ENCODE measurements around the gene UPK3B. TPM values are rescaled to one million over a fixed set of nuclear protein-coding genes. Genes with fewer than 3 reads are reported as not detected.
"Not testable (repeated sequence)": the region's sequence is repeated elsewhere in the genome, so short reads cannot be mapped to it uniquely, and the experiment has no call there.

Gene UPK3B
- total RNA-seq, 2 donors from 2014 or later, result 3.9 to 5.1 TPM

DNA sequence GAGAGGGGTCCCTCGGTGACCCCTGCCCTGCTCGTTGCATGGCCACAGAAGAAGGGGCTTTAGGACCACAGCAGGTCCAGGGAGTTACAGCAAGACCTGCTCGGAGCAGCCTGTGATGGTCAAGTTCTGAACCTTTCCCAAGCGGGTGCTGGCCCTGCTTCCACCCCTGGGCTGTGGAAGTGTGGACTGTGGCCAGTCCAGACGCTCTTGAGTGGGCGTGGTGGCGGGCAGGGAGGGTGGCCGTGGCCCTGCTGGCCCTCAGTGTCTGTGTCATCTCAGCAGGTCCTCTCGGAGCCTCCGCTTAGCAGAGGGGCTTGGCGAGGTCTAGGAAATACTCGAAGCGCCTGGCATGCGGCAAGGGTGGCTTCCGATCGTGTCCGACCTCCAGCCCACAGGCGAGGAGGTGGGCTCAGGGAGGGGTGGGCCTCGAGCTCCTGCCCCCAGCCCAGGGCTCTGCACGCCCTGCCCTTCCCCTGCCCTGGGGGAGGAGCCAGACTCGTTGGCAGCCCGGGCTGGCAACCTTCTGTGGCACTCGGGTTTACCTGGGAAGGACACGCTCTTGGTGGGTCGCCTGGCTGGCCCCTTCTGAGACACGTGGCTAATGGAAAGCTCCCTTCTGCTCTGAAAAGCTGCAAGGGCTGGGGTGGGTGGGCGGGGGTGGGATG, 12.3 kb upstream of the UPK3B start:
- not testable (repeated sequence) for ATAC-seq (ENCODE audit: insufficient number of reproducible peaks, low FRiP score, low read depth); DNase-seq (ENCODE audit: low spot score); H3K4me1 ChIP-seq (ENCODE audit: control insufficient read depth in 1 of 2, low read depth in 2 of 2); H3K36me3 ChIP-seq; H3K9me3 ChIP-seq; H3K27me3 ChIP-seq (replicated peaks; ENCODE audit: insufficient read depth); H3K4me3 ChIP-seq; H3K27ac ChIP-seq

DNA sequence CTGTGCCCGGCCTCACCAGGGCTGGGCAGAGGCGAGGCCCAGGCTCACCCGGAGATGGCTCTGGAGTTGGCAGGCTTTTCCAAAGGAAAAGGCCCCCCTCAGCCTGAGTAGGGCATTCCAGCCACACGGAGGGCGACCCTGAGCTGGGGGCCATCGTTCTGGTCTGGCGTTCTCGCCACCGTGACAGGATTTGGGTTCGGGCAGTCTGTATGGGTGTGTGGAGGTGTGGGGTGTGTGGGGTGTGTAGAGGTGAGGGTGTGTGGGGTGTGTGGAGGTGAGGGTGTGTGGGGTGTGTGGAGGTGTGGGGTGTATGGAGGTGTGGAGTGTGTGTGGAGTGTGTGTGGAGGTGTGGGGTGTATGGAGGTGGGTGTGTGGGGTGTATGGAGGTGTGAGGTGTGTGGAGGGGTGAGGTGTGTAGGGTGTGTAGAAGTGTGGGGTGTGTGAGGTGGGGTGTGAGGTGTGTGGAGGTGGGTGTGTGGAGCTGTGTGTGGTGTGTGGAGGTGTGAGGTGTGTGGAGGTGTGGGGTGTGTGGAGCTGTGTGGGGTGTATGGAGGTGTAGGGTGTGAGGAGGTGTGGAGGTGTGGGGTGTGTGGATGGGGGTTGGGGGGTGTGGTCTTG, 11.7 kb upstream of the UPK3B start:
- not testable (repeated sequence) for H3K36me3 ChIP-seq; H3K27me3 ChIP-seq (replicated peaks; ENCODE audit: insufficient read depth); H3K27ac ChIP-seq; H3K9me3 ChIP-seq; H3K4me1 ChIP-seq (ENCODE audit: control insufficient read depth in 1 of 2, low read depth in 2 of 2); ATAC-seq (ENCODE audit: insufficient number of reproducible peaks, low FRiP score, low read depth); H3K4me3 ChIP-seq; DNase-seq (ENCODE audit: low spot score)

DNA sequence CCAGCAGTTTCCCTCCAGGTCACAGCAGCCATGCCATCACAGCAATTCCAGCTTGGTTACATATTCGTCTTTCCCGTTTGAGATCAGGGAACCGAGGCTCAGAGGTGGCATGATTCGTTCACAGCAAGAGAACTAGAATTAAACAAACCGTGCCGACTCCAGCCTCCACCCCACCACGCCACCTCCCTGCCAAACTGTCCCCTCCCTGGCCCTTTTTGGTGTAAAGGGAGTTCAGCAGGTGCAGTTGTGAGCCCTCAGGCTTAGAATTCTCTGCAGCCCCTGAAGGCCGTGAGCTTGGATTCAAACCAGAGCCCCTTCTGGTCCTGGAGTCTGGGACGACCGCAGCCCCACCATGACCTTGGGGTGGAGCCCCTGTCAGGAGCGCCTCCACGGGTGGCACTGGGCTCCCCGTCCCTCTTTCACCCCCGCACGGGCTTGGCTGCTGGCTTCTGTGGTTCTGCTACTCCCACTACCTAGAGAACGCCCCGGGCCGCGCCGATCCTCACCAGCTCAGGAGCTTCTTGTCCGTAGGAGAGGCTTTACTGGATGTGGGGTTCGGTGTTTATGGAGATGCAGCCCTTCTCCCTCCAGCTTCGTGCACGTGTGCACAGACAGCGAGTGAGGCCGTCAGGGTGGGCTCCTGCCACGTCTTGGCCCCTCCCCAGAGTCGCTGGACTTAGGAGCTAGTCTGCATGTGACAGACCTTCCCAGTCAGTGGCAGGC, 11.0 kb upstream of the UPK3B start:
- H3K36me3 ChIP-seq; H3K4me1 ChIP-seq (ENCODE audit: control insufficient read depth in 1 of 2, low read depth in 2 of 2); ATAC-seq (ENCODE audit: insufficient number of reproducible peaks, low FRiP score, low read depth); DNase-seq (ENCODE audit: low spot score); H3K9me3 ChIP-seq; H3K27me3 ChIP-seq (replicated peaks; ENCODE audit: insufficient read depth); H3K4me3 ChIP-seq; H3K27ac ChIP-seq: not testable (repeated sequence)

DNA sequence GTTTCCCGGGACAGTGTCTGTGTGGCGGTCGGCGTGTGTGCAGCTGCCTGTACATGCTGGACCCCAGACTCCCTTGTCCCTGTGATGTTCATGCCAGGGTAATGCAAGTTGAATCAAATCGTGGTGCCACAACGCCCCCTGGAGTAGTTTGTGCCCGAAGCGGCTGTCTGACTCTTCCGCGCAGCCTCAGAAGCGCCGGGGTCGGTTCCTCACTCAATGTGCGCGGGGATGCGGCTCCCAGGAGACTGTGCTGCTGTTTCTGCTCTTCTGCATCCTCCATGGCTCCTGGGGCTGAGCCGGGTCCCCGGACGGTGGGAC, 10.5 kb upstream of the UPK3B start:
- not testable (repeated sequence) for H3K4me1 ChIP-seq (ENCODE audit: control insufficient read depth in 1 of 2, low read depth in 2 of 2); ATAC-seq (ENCODE audit: insufficient number of reproducible peaks, low FRiP score, low read depth); H3K36me3 ChIP-seq; H3K27ac ChIP-seq; H3K4me3 ChIP-seq; DNase-seq (ENCODE audit: low spot score); H3K9me3 ChIP-seq; H3K27me3 ChIP-seq (replicated peaks; ENCODE audit: insufficient read depth)

DNA sequence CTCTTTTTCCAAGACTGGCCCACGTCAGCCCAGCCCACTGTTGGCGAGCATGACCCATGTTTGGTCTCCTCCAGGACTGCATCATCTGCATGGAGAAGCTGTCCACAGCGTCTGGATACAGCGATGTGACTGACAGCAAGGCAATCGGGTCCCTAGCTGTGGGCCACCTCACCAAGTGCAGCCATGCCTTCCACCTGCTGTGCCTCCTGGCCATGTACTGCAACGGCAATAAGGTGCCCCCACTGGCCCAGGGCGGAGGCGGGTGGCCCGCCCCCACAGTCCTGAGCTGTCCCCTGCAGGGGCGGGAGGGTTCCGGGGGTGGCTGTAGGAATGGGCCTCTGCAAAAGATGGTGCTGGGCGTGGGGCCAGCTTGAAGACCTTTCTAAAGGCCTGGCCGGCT, 8.1 kb upstream of the UPK3B start:
- not testable (repeated sequence) for DNase-seq (ENCODE audit: low spot score); H3K9me3 ChIP-seq; H3K27me3 ChIP-seq (replicated peaks; ENCODE audit: insufficient read depth); ATAC-seq (ENCODE audit: insufficient number of reproducible peaks, low FRiP score, low read depth); H3K4me3 ChIP-seq; H3K4me1 ChIP-seq (ENCODE audit: control insufficient read depth in 1 of 2, low read depth in 2 of 2); H3K27ac ChIP-seq
- H3K36me3 ChIP-seq, result peaks cover 14% of the 10 kb centered on the region

DNA sequence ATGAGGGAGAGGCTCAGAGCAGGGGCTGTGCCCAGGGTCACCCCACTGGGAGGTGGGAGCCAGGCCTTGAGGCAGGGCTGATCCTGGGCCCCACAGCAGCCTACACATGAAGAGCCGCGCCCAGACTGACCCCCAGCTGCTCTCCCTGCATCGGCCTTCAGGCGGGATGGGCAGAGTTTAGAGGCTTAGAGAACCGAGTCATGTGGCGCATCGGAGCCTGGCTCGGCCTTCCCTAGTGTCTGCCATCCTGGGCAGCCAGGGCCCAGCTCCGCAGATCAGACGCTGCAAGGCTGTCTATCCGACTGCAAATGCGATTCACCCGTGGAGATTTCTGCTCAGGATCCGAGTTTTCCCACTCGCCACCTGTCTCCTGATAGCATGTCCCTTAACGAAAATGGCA, 7.5 kb upstream of the UPK3B start:
- not testable (repeated sequence) for DNase-seq (ENCODE audit: low spot score); H3K4me1 ChIP-seq (ENCODE audit: control insufficient read depth in 1 of 2, low read depth in 2 of 2); ATAC-seq (ENCODE audit: insufficient number of reproducible peaks, low FRiP score, low read depth); H3K27me3 ChIP-seq (replicated peaks; ENCODE audit: insufficient read depth); H3K27ac ChIP-seq; H3K9me3 ChIP-seq; H3K4me3 ChIP-seq
- H3K36me3 ChIP-seq, result peaks cover 14% of the 10 kb centered on the region

DNA sequence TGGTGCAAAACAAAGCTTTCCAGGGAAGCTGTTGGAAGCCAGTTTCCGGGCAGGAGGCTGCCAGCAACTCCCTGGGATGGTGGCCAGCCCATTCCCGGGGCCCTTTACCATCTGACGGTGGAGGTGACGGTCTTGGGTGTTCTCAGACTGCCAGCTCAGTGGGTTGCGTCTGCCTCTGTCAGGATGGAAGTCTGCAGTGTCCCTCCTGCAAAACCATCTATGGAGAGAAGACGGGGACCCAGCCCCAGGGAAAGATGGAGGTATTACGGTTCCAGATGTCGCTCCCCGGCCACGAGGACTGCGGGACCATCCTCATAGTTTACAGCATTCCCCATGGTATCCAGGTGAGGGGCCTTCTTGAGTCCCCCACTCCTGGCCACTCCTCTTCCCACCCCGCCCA, 7.1 kb upstream of the UPK3B start:
- H3K27ac ChIP-seq; H3K9me3 ChIP-seq; H3K4me1 ChIP-seq (ENCODE audit: control insufficient read depth in 1 of 2, low read depth in 2 of 2); H3K4me3 ChIP-seq; H3K27me3 ChIP-seq (replicated peaks; ENCODE audit: insufficient read depth); ATAC-seq (ENCODE audit: insufficient number of reproducible peaks, low FRiP score, low read depth); DNase-seq (ENCODE audit: low spot score): not testable (repeated sequence)
- H3K36me3 ChIP-seq, result peaks cover 14% of the 10 kb centered on the region

DNA sequence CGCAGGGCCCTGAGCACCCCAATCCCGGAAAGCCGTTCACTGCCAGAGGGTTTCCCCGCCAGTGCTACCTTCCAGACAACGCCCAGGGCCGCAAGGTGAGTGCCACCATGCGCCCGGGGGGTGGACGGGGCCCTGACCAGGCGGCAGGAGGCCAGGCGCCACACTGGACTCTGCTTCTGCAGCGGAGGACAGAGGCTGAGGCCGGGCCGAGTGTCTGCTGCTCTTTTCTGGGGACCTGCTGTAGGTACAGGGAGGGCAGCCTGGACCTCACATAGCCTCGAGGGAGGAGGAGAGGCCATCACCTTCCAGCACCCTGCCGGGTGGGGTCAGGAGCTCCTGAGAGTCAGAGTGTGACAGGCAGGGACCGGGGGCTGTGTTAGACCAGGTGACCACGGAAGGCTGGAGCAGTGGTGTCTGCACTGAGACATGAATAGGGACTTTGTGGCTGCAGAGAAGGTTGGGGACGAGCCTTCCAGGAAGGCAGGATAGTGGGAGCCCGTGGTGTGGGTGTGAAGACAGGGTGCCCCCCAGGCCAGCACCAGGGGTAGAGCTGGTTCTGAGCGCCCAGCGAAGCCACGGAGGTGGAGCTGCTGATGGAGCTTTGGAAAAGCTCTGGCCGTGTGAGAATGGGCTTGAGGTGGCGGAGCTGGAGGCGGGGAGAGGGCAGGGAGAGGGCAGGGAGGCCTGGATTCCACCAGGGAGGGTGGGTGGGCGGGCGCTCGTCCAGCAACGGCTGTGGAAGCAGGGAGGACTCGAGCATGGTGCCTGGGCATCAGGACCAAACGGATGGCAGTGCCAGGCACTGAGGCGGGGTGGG, 5.8 kb upstream of the UPK3B start:
- not testable (repeated sequence) for H3K27ac ChIP-seq; H3K4me1 ChIP-seq (ENCODE audit: control insufficient read depth in 1 of 2, low read depth in 2 of 2); H3K4me3 ChIP-seq; DNase-seq (ENCODE audit: low spot score); ATAC-seq (ENCODE audit: insufficient number of reproducible peaks, low FRiP score, low read depth); H3K9me3 ChIP-seq; H3K27me3 ChIP-seq (replicated peaks; ENCODE audit: insufficient read depth)
- peaks cover 14% of the 10 kb centered on the region for H3K36me3 ChIP-seq
